Measurements from ENCODE around the gene PIK3C2G. TPM values are rescaled to one million over a fixed set of nuclear protein-coding genes. Genes with fewer than 3 reads are reported as not detected.

PIK3C2G gene
- total RNA-seq, 1 donor = not detected

DNA sequence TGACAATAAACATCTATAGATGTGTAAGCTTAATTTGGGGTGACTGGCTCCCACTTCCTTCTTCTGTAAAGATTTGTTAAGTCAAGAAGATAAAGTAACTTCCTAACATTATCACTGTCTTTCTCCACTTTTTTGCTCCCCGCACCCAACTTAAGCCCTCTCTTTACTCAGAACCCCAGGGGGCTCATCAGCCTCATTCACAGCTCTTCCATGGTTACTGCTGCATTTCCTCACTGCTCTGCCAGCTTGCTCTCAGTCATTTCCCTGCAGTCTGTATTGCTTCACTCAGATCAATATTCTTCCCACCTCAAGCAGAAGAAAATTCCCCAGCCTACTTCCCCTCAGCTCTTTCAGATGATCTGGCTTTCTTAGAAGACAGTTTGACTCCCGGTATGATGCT, 102.0 kb downstream of the PIK3C2G start:
- no peak for TF ChIP-seq CTCF (IDR thresholded peaks at IDR 0.05; ENCODE audit: extremely low read depth, low read depth, low read length)
- H4K20me1 ChIP-seq (ENCODE audit: insufficient read depth, low read length) = no peaks in the 10 kb centered on the region
- H2AFZ ChIP-seq (ENCODE audit: low read length) = no peak overlapping the region
- H3K4me3 ChIP-seq (ENCODE audit: insufficient read depth, low read length) = no peak overlapping the region
- no peaks in the 10 kb centered on the region for H3K4me1 ChIP-seq (ENCODE audit: insufficient read depth, low read length)
- no peaks in the 10 kb centered on the region for H3K36me3 ChIP-seq (ENCODE audit: insufficient read depth, low read length)
- H3K27me3 ChIP-seq (ENCODE audit: insufficient read depth, low read length) = no peaks in the 10 kb centered on the region
- no peaks in the 10 kb centered on the region for H3K9me3 ChIP-seq (ENCODE audit: low read depth, low read length)
- H3K79me2 ChIP-seq (ENCODE audit: insufficient read depth, low read length) = no peaks in the 10 kb centered on the region
- H3K4me2 ChIP-seq (ENCODE audit: insufficient read depth, low read length) = no peak overlapping the region
- no peak overlapping the region for H3K27ac ChIP-seq (ENCODE audit: low read depth, low read length)
- DNase-seq (ENCODE audit: insufficient read length, low spot score, missing footprints) = no peak

DNA sequence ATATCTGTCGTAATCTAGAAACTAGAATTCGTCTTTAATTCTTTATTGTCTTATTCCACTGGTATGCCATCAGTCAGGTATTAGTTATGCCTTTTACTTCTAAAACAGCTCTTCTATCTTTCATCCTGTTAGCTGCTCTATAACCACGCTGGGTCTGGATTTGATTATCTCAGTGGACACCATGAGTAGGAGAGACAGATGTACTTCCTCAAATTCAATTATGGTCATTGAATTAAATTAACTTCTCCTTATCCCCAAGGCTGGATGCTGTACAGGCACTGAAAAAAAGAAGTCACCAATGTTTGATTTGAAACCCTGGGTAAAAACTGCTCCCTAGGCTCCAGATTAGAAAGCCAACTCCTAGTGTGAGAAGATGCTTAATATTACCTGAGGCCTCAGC, 107.3 kb downstream of the PIK3C2G start:
- Histone ChIP-seq H3K79me2 (ENCODE audit: insufficient read depth, low read length) (no peaks in the 10 kb centered on the region), H4K20me1 (ENCODE audit: insufficient read depth, low read length) (no peaks in the 10 kb centered on the region), H2AFZ (ENCODE audit: low read length) (no peak overlapping the region), H3K36me3 (ENCODE audit: insufficient read depth, low read length) (no peaks in the 10 kb centered on the region), H3K27me3 (ENCODE audit: insufficient read depth, low read length) (no peaks in the 10 kb centered on the region), H3K4me2 (ENCODE audit: insufficient read depth, low read length) (no peak overlapping the region), H3K27ac (ENCODE audit: low read depth, low read length) (no peak overlapping the region), H3K4me1 (ENCODE audit: insufficient read depth, low read length) (no peaks in the 10 kb centered on the region), H3K9me3 (ENCODE audit: low read depth, low read length) (no peaks in the 10 kb centered on the region), H3K4me3 (ENCODE audit: insufficient read depth, low read length) (no peak overlapping the region)
- no peak for DNase-seq (ENCODE audit: insufficient read length, low spot score, missing footprints)
- TF ChIP-seq CTCF (IDR thresholded peaks at IDR 0.05; ENCODE audit: extremely low read depth, low read depth, low read length) = no peak

- Histone ChIP-seq H4K20me1 (ENCODE audit: insufficient read depth, low read length) (no peaks in the 10 kb centered on the region), H3K4me2 (ENCODE audit: insufficient read depth, low read length) (no peak overlapping the region), H3K4me3 (ENCODE audit: insufficient read depth, low read length) (no peak overlapping the region), H3K27me3 (ENCODE audit: insufficient read depth, low read length) (no peaks in the 10 kb centered on the region), H3K4me1 (ENCODE audit: insufficient read depth, low read length) (no peaks in the 10 kb centered on the region), H3K36me3 (ENCODE audit: insufficient read depth, low read length) (no peaks in the 10 kb centered on the region), H3K27ac (ENCODE audit: low read depth, low read length) (no peak overlapping the region), H2AFZ (ENCODE audit: low read length) (no peak overlapping the region), H3K79me2 (ENCODE audit: insufficient read depth, low read length) (no peaks in the 10 kb centered on the region), H3K9me3 (ENCODE audit: low read depth, low read length) (peaks cover 2% of the 10 kb centered on the region)
- no peak for TF ChIP-seq CTCF (IDR thresholded peaks at IDR 0.05; ENCODE audit: extremely low read depth, low read depth, low read length)
- DNase-seq (ENCODE audit: insufficient read length, low spot score, missing footprints) = no peak
Measured at GRCh38 chr12:18373181-18373580, 111.9 kb downstream of the PIK3C2G start.

DNA sequence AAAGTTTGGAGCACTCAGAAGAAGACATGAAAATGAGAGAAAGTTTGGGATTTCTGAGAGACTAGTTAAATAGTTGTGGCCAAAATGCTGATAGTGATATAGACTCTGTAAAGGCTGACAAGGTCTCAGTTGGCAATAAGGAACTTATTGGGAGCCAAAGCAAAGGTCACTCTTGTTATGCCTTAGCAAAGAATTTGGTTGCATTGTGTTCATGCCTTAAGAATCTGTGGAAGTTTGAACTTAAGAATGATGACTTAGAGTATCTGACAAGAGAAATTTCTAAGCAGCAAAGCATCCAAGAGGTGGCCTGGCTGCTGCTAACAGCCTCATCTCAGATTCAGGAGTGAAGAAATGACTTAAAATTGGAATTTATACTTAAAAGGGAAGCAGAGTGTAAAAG, 113.8 kb downstream of the PIK3C2G start:
- no peak for DNase-seq (ENCODE audit: insufficient read length, low spot score, missing footprints)
- H3K4me3 ChIP-seq (ENCODE audit: insufficient read depth, low read length) = no peak overlapping the region
- no peaks in the 10 kb centered on the region for H4K20me1 ChIP-seq (ENCODE audit: insufficient read depth, low read length)

More for the DNA sequence above, 113.8 kb downstream of the PIK3C2G start:
- no peaks in the 10 kb centered on the region for H3K79me2 ChIP-seq (ENCODE audit: insufficient read depth, low read length)
- no peak overlapping the region for H2AFZ ChIP-seq (ENCODE audit: low read length)
- H3K4me1 ChIP-seq (ENCODE audit: insufficient read depth, low read length) = no peaks in the 10 kb centered on the region
- H3K9me3 ChIP-seq (ENCODE audit: low read depth, low read length) = peaks cover 2% of the 10 kb centered on the region
- H3K4me2 ChIP-seq (ENCODE audit: insufficient read depth, low read length) = no peak overlapping the region
- H3K36me3 ChIP-seq (ENCODE audit: insufficient read depth, low read length) = no peaks in the 10 kb centered on the region
- no peak for TF ChIP-seq CTCF (IDR thresholded peaks at IDR 0.05; ENCODE audit: extremely low read depth, low read depth, low read length)
- no peaks in the 10 kb centered on the region for H3K27me3 ChIP-seq (ENCODE audit: insufficient read depth, low read length)
- no peak overlapping the region for H3K27ac ChIP-seq (ENCODE audit: low read depth, low read length)
